Heart left ventricle (tissue), 13 donors: ENCODE data around the gene AKAIN1.

ENCODE experiments used
- CTCF ChIP-seq, 12 donors: fragments of 200-600 bp; sonication (generic) in 4 of 12; IDR thresholded peaks; one replicate each; pipeline versions ENCODE4 v1.5.0 to v1.8.0; 2018 to 2022; ENCODE audit warnings: antibody characterized with exemption in 12 of 12, mild to moderate bottlenecking in 5 of 12
- POLR2A ChIP-seq, 2 donors: fragments of 450-650 bp; IDR thresholded peaks; one replicate each; pipeline ENCODE4 v1.6.1; 2017; ENCODE audit warnings: antibody characterized with exemption in 2 of 2, mild to moderate bottlenecking in 2 of 2, moderate library complexity in 2 of 2
- donor health status: ischemic (EF 13 %, LVEDD 7.1; RV severe dilation, severe dysfunction).
- donor health status: DM: no; HTN: yes; CAD: no.
- donor health status: DM: no; HTN: no; CAD: no.
- donor health status: ischemic (EF 25% LVEDD 6.9; RV normal size, moderate dysfunction).
- donor health status: ischemic (EF 25% LVEDD 5.7; RV mildly dilated, moderate dysfunction).
- donor health status: ischemic (EF 35%, LVEDD 5.7; RV mildly dilated, moderate dysfunction).
- donor health status: nonischemic (EF 11% LVEDD 7.7; RV severe dilation, severe dysfunction).
- donor health status: DM: yes; HTN: yes; CAD: no.
- donor health status: PGD.
- donor health status: ischemic (EF 29% LVEDD 5.4; RV normal size, mild dysfunction).
- donor health status: nonischemic (EF 23%, LVEDD 6.1; RV moderate dilation, normal function).

GRCh38 chr18:5166606-5167280, 30.3 kb downstream of the AKAIN1 start:
- TF ChIP-seq CTCF (IDR thresholded peaks at IDR 0.05) (no peak), POLR2A (IDR thresholded peaks at IDR 0.05) (no peak)
